ENCODE results near the gene TRAPPC8.
"Not testable (repeated sequence)": the region's sequence is repeated elsewhere in the genome, so short reads cannot be mapped to it uniquely, and the experiment has no call there.

TRAPPC8 gene

GRCh38 chr18:31957728-31958127 lies 14.8 kb upstream of the TRAPPC8 start:
- TF ChIP-seq CTCF (IDR thresholded peaks at IDR 0.05; ENCODE audit: borderline replicate concordance, control extremely low read depth, extremely low read depth, insufficient read depth, missing control alignments) = no peak
- DNase-seq (ENCODE audit: low spot score) = no peak
- in situ Hi-C loops (cut with MboI; ENCODE audit: low sequenced_read_pairs, unreplicated experiment) = loop anchor here (25.0 kb wide), 1 partner anchor 220 kb away; no protein-coding TSS in a partner anchor

- in situ Hi-C loops (cut with MboI; ENCODE audit: low sequenced_read_pairs, unreplicated experiment) = loop anchor here (25.0 kb wide), 1 partner anchor 217 kb away; no protein-coding TSS in a partner anchor
- DNase-seq (ENCODE audit: low spot score) = no peak
These were observed 11.4 kb upstream of the TRAPPC8 start for GRCh38 chr18:31954349-31954748.

GRCh38 chr18:31953699-31954098 lies 10.8 kb upstream of the TRAPPC8 start:
- in situ Hi-C loops (cut with MboI; ENCODE audit: low sequenced_read_pairs, unreplicated experiment) = loop anchor here (25.0 kb wide), 1 partner anchor 216 kb away; no protein-coding TSS in a partner anchor
- not testable (repeated sequence) for DNase-seq (ENCODE audit: low spot score)

More at GRCh38 chr18:31954349-31954748, 11.4 kb upstream of the TRAPPC8 start:
- TF ChIP-seq CTCF (IDR thresholded peaks at IDR 0.05; ENCODE audit: borderline replicate concordance, control extremely low read depth, extremely low read depth, insufficient read depth, missing control alignments) = no peak

GRCh38 chr18:31952223-31952622 lies 9.3 kb upstream of the TRAPPC8 start:
- no peak for TF ChIP-seq CTCF (IDR thresholded peaks at IDR 0.05; ENCODE audit: borderline replicate concordance, control extremely low read depth, extremely low read depth, insufficient read depth, missing control alignments)
- in situ Hi-C loops (cut with MboI; ENCODE audit: low sequenced_read_pairs, unreplicated experiment) = loop anchor here (25.0 kb wide), 1 partner anchor 215 kb away; no protein-coding TSS in a partner anchor
- no peak for DNase-seq (ENCODE audit: low spot score)

GRCh38 chr18:31950583-31950982 lies 7.7 kb upstream of the TRAPPC8 start:
- no peak for TF ChIP-seq CTCF (IDR thresholded peaks at IDR 0.05; ENCODE audit: borderline replicate concordance, control extremely low read depth, extremely low read depth, insufficient read depth, missing control alignments)
- in situ Hi-C loops (cut with MboI; ENCODE audit: low sequenced_read_pairs, unreplicated experiment) = loop anchor here (25.0 kb wide), 1 partner anchor 213 kb away; no protein-coding TSS in a partner anchor
- DNase-seq (ENCODE audit: low spot score) = no peak

- in situ Hi-C loops (cut with MboI; ENCODE audit: low sequenced_read_pairs, unreplicated experiment); DNase-seq (ENCODE audit: low spot score): not testable (repeated sequence)
These were observed 5.4 kb upstream of the TRAPPC8 start for GRCh38 chr18:31948349-31948748.

GRCh38 chr18:31946305-31947046 lies 3.5 kb upstream of the TRAPPC8 start:
- TF ChIP-seq CTCF (IDR thresholded peaks at IDR 0.05; ENCODE audit: borderline replicate concordance, control extremely low read depth, extremely low read depth, insufficient read depth, missing control alignments) = no peak
- no peak for DNase-seq (ENCODE audit: low spot score)
- in situ Hi-C loops (cut with MboI; ENCODE audit: low sequenced_read_pairs, unreplicated experiment) = no loop called here
